ENCODE results near the gene ARL15.

Gene ARL15

DNA sequence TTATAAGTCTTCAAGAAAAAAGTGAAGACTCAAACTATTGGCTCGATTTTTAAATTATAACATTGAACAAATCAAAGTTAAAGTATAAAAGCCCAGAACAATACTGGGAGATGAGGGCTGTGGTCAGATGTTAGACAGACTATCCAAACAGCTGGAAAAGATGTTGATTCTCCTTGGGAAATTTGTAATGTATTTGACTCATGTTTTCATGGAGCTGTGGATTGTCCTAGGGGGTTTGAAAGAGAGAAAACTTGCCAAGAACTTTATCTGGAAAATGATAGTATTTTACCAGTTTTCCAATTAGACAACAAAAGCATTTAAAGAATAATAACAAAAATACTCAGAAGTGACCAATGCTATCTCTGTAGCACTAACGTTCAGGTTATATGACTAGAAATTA lies 339.2 kb downstream of the ARL15 start:
- no peak overlapping the region for H3K4me3 Mint-ChIP-seq
- no peak overlapping the region for H3K27ac Mint-ChIP-seq
- no peaks in the 10 kb centered on the region for H3K4me1 Mint-ChIP-seq (ENCODE audit: low read depth)

DNA sequence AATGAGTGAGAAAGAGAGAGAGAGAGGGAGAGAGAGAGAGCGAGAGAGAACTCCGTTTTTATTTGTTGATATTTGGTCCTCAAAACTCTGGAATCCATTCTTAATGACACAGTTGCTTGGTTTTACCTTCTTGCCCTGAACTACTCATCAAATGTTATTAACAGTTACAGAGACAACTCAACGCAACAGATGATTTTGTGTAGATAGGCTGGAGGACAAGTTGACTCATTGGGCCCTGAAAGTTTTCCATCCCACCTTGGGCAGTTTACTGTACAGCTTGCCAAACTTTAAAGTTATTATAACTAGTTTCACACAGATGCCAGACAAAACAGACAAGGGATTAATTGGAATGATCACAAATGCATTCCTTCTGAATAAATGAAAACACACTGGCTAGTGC lies 339.9 kb downstream of the ARL15 start:
- Mint-ChIP-seq H3K36me3 (peaks cover 33% of the 10 kb centered on the region), H3K27me3 (no peaks in the 10 kb centered on the region)

More for the DNA sequence above, 339.2 kb downstream of the ARL15 start:
- H3K36me3 Mint-ChIP-seq = peaks cover 28% of the 10 kb centered on the region
- H3K9me3 Mint-ChIP-seq (ENCODE audit: low read depth) = no peaks in the 10 kb centered on the region
- no peaks in the 10 kb centered on the region for H3K27me3 Mint-ChIP-seq

GRCh38 chr5:53969176-53969730 lies 341.1 kb downstream of the ARL15 start:
- Mint-ChIP-seq H3K4me3 (no peak overlapping the region), H3K9me3 (ENCODE audit: low read depth) (no peaks in the 10 kb centered on the region), H3K36me3 (peaks cover 33% of the 10 kb centered on the region)

More for the DNA sequence above, 339.9 kb downstream of the ARL15 start:
- no peak overlapping the region for H3K27ac Mint-ChIP-seq
- no peaks in the 10 kb centered on the region for H3K9me3 Mint-ChIP-seq (ENCODE audit: low read depth)
- no peak overlapping the region for H3K4me3 Mint-ChIP-seq
- no peaks in the 10 kb centered on the region for H3K4me1 Mint-ChIP-seq (ENCODE audit: low read depth)

GRCh38 chr5:53965459-53965858 lies 344.9 kb downstream of the ARL15 start:
- Mint-ChIP-seq H3K4me3 (no peak overlapping the region), H3K27me3 (no peaks in the 10 kb centered on the region), H3K36me3 (peaks cover 32% of the 10 kb centered on the region), H3K4me1 (ENCODE audit: low read depth) (no peaks in the 10 kb centered on the region), H3K9me3 (ENCODE audit: low read depth) (no peaks in the 10 kb centered on the region), H3K27ac (no peak overlapping the region)

More at GRCh38 chr5:53969176-53969730, 341.1 kb downstream of the ARL15 start:
- Mint-ChIP-seq H3K27ac (no peak overlapping the region), H3K27me3 (no peaks in the 10 kb centered on the region), H3K4me1 (ENCODE audit: low read depth) (no peaks in the 10 kb centered on the region)

DNA sequence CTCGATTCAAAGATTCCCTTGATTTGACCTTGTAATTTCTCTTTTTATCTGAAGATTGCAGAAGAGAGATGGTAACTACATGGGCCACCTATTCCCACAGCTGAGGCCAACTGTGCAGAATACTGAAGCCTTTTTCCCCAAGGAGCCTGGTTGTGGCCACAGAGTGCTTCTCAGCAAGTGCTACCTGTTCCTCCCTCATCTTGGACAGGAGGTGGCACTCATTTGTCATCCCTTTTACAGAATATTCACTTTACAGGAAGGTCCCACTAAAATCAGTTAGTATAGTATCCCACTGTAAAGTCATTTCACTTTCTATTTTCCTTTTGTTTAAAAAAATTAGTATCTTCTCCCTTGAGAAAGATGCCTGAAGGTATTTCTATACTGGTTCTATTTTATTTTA lies 346.4 kb downstream of the ARL15 start:
- no peaks in the 10 kb centered on the region for H3K4me1 Mint-ChIP-seq (ENCODE audit: low read depth)
- H3K27me3 Mint-ChIP-seq = no peaks in the 10 kb centered on the region
- no peak overlapping the region for H3K4me3 Mint-ChIP-seq
- H3K36me3 Mint-ChIP-seq = peaks cover 37% of the 10 kb centered on the region
- H3K9me3 Mint-ChIP-seq (ENCODE audit: low read depth) = peaks cover 5% of the 10 kb centered on the region
- no peak overlapping the region for H3K27ac Mint-ChIP-seq

DNA sequence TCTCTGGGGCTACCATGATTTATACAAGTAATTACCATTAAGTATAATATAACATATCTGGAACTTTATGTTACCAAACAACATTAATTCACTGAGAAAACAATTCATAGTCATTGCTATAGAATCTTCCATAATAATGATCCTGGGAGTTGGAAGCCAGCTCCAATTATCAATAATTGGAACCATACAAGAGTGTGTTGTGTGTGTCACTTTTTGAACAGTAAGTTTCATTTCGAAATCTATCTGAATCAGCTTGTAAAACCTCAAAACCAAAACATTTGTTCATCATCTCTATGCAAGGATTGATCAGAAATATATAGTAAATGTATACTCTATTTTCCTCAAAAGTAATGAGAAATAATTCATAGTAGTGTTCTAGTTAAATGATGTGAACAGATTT lies 348.1 kb downstream of the ARL15 start:
- H3K4me1 Mint-ChIP-seq (ENCODE audit: low read depth) = no peaks in the 10 kb centered on the region
- no peaks in the 10 kb centered on the region for H3K27me3 Mint-ChIP-seq
- no peak overlapping the region for H3K4me3 Mint-ChIP-seq
- peaks cover 40% of the 10 kb centered on the region for H3K36me3 Mint-ChIP-seq
- H3K27ac Mint-ChIP-seq = no peak overlapping the region
- H3K9me3 Mint-ChIP-seq (ENCODE audit: low read depth) = peaks cover 8% of the 10 kb centered on the region

- H3K9me3 Mint-ChIP-seq (ENCODE audit: low read depth) = peaks cover 18% of the 10 kb centered on the region
- no peaks in the 10 kb centered on the region for H3K27me3 Mint-ChIP-seq
- H3K36me3 Mint-ChIP-seq = peaks cover 40% of the 10 kb centered on the region
- no peaks in the 10 kb centered on the region for H3K4me1 Mint-ChIP-seq (ENCODE audit: low read depth)
- no peak overlapping the region for H3K4me3 Mint-ChIP-seq
- H3K27ac Mint-ChIP-seq = no peak overlapping the region
Measured at GRCh38 chr5:53956632-53957031, 353.7 kb downstream of the ARL15 start.

DNA sequence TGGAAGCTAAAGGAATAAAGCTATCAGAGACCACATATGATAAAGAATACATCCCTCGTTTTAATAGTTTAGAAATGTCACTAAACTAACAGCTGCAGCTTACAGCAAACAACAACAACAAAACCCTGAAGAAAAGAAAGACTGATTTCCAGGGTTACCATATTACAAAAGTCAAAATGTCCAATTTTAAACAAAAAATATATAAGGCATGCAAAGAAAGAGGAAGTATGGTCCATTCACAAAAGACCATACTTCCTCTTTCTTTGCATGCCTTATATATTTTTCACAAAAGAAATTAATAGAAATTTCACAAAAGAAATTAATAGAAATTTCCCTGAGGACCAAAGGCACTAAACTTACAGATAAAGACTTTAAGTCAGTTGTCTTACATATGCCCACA lies 354.2 kb downstream of the ARL15 start:
- Mint-ChIP-seq H3K9me3 (ENCODE audit: low read depth) (peaks cover 18% of the 10 kb centered on the region), H3K27me3 (no peaks in the 10 kb centered on the region), H3K36me3 (peaks cover 40% of the 10 kb centered on the region), H3K27ac (no peak overlapping the region), H3K4me3 (no peak overlapping the region), H3K4me1 (ENCODE audit: low read depth) (no peaks in the 10 kb centered on the region)

- no peak overlapping the region for H3K27ac Mint-ChIP-seq
- H3K27me3 Mint-ChIP-seq = no peaks in the 10 kb centered on the region
- H3K9me3 Mint-ChIP-seq (ENCODE audit: low read depth) = no peaks in the 10 kb centered on the region
- no peak overlapping the region for H3K4me3 Mint-ChIP-seq
- peaks cover 18% of the 10 kb centered on the region for H3K36me3 Mint-ChIP-seq
- H3K4me1 Mint-ChIP-seq (ENCODE audit: low read depth) = no peaks in the 10 kb centered on the region
Measured at GRCh38 chr5:53950621-53951020, 359.8 kb downstream of the ARL15 start.

GRCh38 chr5:53948598-53948997 lies 361.8 kb downstream of the ARL15 start:
- H3K4me3 Mint-ChIP-seq = no peak overlapping the region
- no peaks in the 10 kb centered on the region for H3K9me3 Mint-ChIP-seq (ENCODE audit: low read depth)
- peaks cover 17% of the 10 kb centered on the region for H3K36me3 Mint-ChIP-seq
- no peak overlapping the region for H3K27ac Mint-ChIP-seq
- no peaks in the 10 kb centered on the region for H3K27me3 Mint-ChIP-seq
- no peaks in the 10 kb centered on the region for H3K4me1 Mint-ChIP-seq (ENCODE audit: low read depth)

DNA sequence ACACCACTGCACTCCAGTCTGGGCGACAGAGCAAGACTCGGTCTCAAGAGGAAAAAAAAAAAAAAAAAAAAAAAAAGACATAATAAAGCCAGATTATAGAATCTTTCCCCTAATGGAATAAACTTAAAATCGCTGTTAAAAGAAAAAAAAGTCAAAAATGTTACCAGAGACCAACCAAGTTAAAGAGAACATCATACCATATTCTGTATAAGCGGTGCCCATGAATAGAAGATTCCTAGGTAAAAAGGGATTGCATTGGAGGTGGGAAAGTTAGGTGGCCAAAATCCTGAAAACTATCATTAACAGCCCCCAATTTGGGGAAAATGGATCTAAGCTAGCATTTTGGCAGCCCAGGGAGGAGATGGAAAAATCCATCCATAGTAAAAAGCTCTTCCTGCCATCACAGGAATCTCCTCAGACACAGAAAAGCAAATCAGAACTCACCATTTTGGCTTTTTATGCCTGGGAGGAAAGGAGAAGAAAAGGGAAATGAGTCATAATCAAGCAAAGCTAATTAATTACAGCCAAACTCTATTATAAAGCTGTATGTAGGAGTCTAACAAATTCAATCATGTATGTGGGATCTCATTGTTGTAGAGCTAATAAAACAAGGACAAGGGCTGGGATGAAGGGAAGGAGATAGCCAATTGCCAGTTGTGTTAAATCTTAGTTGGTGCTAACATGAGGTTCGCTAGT lies 363.8 kb downstream of the ARL15 start:
- H3K4me3 Mint-ChIP-seq = no peak overlapping the region
- no peaks in the 10 kb centered on the region for H3K9me3 Mint-ChIP-seq (ENCODE audit: low read depth)
- H3K36me3 Mint-ChIP-seq = peaks cover 28% of the 10 kb centered on the region
- H3K27ac Mint-ChIP-seq = no peak overlapping the region
- no peaks in the 10 kb centered on the region for H3K4me1 Mint-ChIP-seq (ENCODE audit: low read depth)
- no peaks in the 10 kb centered on the region for H3K27me3 Mint-ChIP-seq

- Mint-ChIP-seq H3K4me1 (ENCODE audit: low read depth) (no peaks in the 10 kb centered on the region), H3K27ac (no peak overlapping the region), H3K27me3 (no peaks in the 10 kb centered on the region), H3K9me3 (ENCODE audit: low read depth) (no peaks in the 10 kb centered on the region), H3K36me3 (peaks cover 28% of the 10 kb centered on the region), H3K4me3 (no peak overlapping the region)
Measured at GRCh38 chr5:53944981-53945380, 365.4 kb downstream of the ARL15 start.

DNA sequence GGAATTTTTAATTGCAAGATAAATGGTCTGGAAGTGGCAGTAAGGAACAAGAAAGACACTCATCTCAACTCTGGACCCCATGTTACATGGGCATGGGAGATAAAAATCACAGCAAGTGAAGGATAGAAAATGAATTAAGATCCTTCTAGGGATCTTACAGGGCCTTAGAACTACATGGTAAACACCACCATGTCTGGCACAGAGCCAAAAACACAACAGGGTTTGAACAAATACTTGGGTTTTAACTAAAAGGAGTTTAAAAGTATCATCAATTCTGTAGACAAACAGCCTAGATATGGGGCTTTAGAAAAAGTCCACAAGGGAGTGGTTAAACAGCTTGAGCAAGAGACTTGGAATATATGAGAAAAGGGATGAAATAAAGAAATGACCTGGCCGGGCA lies 366.4 kb downstream of the ARL15 start:
- no peaks in the 10 kb centered on the region for H3K9me3 Mint-ChIP-seq (ENCODE audit: low read depth)
- H3K4me3 Mint-ChIP-seq = no peak overlapping the region
- peaks cover 29% of the 10 kb centered on the region for H3K36me3 Mint-ChIP-seq
- H3K27me3 Mint-ChIP-seq = no peaks in the 10 kb centered on the region
- H3K4me1 Mint-ChIP-seq (ENCODE audit: low read depth) = no peaks in the 10 kb centered on the region
- no peak overlapping the region for H3K27ac Mint-ChIP-seq

DNA sequence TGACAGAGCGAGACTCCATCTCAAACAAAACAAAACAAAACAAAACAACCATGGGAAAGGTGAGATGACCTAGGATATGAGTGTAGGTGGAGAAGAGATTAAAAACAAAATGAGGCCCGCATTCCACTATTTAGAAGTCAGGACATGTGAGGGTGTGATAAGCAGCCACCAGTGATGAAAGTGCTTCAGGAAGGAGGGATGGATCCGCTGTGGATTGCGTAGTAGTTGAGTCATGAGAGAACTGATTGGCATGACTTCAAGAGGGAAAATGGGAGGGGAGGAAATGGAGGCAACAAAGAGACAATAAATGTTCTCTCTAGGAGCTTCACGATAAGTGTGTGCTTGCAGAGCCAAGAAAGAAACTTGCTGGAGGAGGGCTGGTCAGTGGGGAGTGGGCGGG lies 367.6 kb downstream of the ARL15 start:
- Mint-ChIP-seq H3K36me3 (peaks cover 34% of the 10 kb centered on the region), H3K4me3 (no peak overlapping the region), H3K27ac (no peak overlapping the region), H3K27me3 (no peaks in the 10 kb centered on the region), H3K9me3 (ENCODE audit: low read depth) (no peaks in the 10 kb centered on the region), H3K4me1 (ENCODE audit: low read depth) (no peaks in the 10 kb centered on the region)

GRCh38 chr5:53940921-53941320 lies 369.5 kb downstream of the ARL15 start:
- H3K36me3 Mint-ChIP-seq = peaks cover 31% of the 10 kb centered on the region
- no peaks in the 10 kb centered on the region for H3K9me3 Mint-ChIP-seq (ENCODE audit: low read depth)
- H3K27ac Mint-ChIP-seq = no peak overlapping the region
- H3K27me3 Mint-ChIP-seq = no peaks in the 10 kb centered on the region
- no peaks in the 10 kb centered on the region for H3K4me1 Mint-ChIP-seq (ENCODE audit: low read depth)
- no peak overlapping the region for H3K4me3 Mint-ChIP-seq

GRCh38 chr5:53937467-53937866 lies 372.9 kb downstream of the ARL15 start:
- H3K4me3 Mint-ChIP-seq = no peak overlapping the region
- H3K27ac Mint-ChIP-seq = no peak overlapping the region
- H3K9me3 Mint-ChIP-seq (ENCODE audit: low read depth) = no peaks in the 10 kb centered on the region
- H3K4me1 Mint-ChIP-seq (ENCODE audit: low read depth) = no peaks in the 10 kb centered on the region
- H3K36me3 Mint-ChIP-seq = peaks cover 15% of the 10 kb centered on the region
- H3K27me3 Mint-ChIP-seq = no peaks in the 10 kb centered on the region
